HepG2 (cell line): Measurements from ENCODE around the gene KIRREL2. TPM values are rescaled to one million over a fixed set of nuclear protein-coding genes. Genes with fewer than 3 reads are reported as not detected.

ENCODE experiments used
- EP300 ChIP-seq, 3 experiments: sonication (generic) in 1 of 3; formaldehyde crosslinking in 1 of 3; IDR thresholded peaks; 2 replicates each; pipeline versions ENCODE4 v1.5.1 to v1.6.1; 2011 to 2020; ENCODE audit warnings: low read depth in 2 of 3, low read length in 2 of 3, borderline replicate concordance in 1 of 3, improper control_type of control experiment in 1 of 3, mild to moderate bottlenecking in 1 of 3, missing genetic modification reagents in 1 of 3, moderate library complexity in 1 of 3
- ISL2 ChIP-seq: sonication (generic); formaldehyde crosslinking; IDR thresholded peaks from 2 replicates; pipeline ENCODE4 v1.5.0; 2020; ENCODE audit warnings: missing genetic modification reagents
- MED1 ChIP-seq: sonication (generic); formaldehyde crosslinking; IDR thresholded peaks from 2 replicates; pipeline ENCODE4 v1.4.0; 2020; ENCODE audit warnings: missing genetic modification reagents
- PTBP1 ChIP-seq: fragments of 200-400 bp; formaldehyde crosslinking; IDR thresholded peaks from 2 replicates; pipeline ENCODE4 v1.6.1; 2018; ENCODE audit warnings: low read length, low read depth; ENCODE audit not compliant: poor library complexity, severe bottlenecking
- ZNF83 ChIP-seq: sonication (generic); formaldehyde crosslinking; IDR thresholded peaks from 2 replicates; pipeline ENCODE4 v1.4.0; 2020; ENCODE audit warnings: missing genetic modification reagents, mild to moderate bottlenecking, borderline replicate concordance
- polyA plus RNA-seq, 8 experiments: library from polyadenylated mRNA; depleted of rRNA in 3 of 8; stranded (reverse) in 7 of 8; unstranded in 1 of 8; fragments of >200 nt; fragmentation: Illumina TruSeq in 4 of 8; extraction: Trizol in 4 of 8; gene quantifications; 2 replicates each; pipeline versions ENCODE4 v1.2.1 to v1.2.3, GENCODE V29; 2011 to 2016; ENCODE audit warnings: low read depth in 4 of 8, missing spikeins in 1 of 8, mixed read lengths in 1 of 8; ENCODE audit not compliant: insufficient read depth in 1 of 8
- total RNA-seq, 5 experiments: library from RNA; depleted of rRNA; stranded (reverse); fragments of >200 nt; fragmentation: Illumina TruSeq; extraction: Trizol; gene quantifications; 2 replicates each; pipeline ENCODE4 v1.2.3, GENCODE V29; 2016; ENCODE audit warnings: low read depth in 1 of 5
- TF ChIP-seq, protein P1 (sequence below): IDR thresholded peaks from 2 replicates; pipeline ENCODE4 v1.6.1; 2016; ENCODE audit warnings: mild to moderate bottlenecking
- TF ChIP-seq, protein P2 (sequence below): sonication (generic); formaldehyde crosslinking; IDR thresholded peaks from 2 replicates; pipeline ENCODE4 v1.5.1; 2020; ENCODE audit warnings: mild to moderate bottlenecking, missing genetic modification reagents, borderline replicate concordance
- TF ChIP-seq, protein P3 (sequence below): sonication (generic); formaldehyde crosslinking; IDR thresholded peaks from 2 replicates; pipeline ENCODE4 v1.4.0; 2020; ENCODE audit warnings: mild to moderate bottlenecking, missing genetic modification reagents
- TF ChIP-seq, protein P4 (sequence below): sonication (generic); formaldehyde crosslinking; conservative IDR thresholded peaks from 2 replicates; pipeline ENCODE4 v1.4.0; 2020; ENCODE audit warnings: missing genetic modification reagents

Gene KIRREL2
- total and polyA plus RNA-seq, 2 of the 13 experiments (the other 11 are each of a cell fraction or from before 2014, with no cell fraction given) = 0.18 to 2.4 TPM

DNA sequence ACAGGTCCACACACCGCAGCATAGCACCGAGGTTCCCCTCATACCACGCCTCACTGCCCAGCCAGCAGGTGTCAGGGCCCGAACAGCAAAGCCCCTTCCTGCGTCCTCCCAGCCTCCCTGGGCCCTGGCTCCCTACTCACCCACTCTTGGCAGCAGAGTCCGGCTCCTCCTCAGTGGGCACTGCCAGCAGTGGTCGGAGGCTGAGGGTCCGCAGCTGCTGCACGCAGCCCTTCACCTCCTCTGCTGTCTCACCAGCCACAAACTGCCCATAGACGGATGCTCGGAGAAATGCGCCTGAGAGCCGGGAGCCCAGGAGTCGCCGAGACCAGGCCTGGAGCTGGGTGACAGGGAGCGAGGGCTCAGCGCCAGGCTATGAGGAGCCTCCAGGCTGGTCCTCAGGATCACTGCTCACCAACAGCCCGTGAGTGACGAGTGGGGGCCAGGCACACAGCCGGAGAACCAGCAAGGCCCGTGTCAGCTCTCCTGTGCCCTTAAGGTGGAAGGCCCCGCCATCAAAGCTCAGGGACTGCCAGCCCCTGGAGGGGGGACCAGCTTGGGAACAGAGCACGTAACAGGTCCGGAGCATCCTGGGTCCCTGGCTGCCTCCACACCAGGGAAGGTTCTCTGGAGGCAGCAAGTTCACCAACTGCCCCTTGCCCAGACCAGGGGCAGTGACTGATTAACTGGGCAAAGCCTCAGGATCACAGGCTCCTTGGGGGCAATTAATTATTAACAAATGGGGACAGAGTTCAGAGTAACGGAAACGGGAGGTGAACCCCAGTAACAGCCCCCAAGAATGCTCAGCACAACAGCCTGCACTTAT, 44.3 kb upstream of the KIRREL2 start, which contains the start of gene PRODH2 (continued):
- TF ChIP-seq, protein P1, sequence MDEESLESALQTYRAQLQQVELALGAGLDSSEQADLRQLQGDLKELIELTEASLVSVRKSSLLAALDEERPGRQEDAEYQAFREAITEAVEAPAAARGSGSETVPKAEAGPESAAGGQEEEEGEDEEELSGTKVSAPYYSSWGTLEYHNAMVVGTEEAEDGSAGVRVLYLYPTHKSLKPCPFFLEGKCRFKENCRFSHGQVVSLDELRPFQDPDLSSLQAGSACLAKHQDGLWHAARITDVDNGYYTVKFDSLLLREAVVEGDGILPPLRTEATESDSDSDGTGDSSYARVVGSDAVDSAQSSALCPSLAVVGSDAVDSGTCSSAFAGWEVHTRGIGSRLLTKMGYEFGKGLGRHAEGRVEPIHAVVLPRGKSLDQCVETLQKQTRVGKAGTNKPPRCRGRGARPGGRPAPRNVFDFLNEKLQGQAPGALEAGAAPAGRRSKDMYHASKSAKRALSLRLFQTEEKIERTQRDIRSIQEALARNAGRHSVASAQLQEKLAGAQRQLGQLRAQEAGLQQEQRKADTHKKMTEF = peak; percentile 70
- TF ChIP-seq, protein P2, sequence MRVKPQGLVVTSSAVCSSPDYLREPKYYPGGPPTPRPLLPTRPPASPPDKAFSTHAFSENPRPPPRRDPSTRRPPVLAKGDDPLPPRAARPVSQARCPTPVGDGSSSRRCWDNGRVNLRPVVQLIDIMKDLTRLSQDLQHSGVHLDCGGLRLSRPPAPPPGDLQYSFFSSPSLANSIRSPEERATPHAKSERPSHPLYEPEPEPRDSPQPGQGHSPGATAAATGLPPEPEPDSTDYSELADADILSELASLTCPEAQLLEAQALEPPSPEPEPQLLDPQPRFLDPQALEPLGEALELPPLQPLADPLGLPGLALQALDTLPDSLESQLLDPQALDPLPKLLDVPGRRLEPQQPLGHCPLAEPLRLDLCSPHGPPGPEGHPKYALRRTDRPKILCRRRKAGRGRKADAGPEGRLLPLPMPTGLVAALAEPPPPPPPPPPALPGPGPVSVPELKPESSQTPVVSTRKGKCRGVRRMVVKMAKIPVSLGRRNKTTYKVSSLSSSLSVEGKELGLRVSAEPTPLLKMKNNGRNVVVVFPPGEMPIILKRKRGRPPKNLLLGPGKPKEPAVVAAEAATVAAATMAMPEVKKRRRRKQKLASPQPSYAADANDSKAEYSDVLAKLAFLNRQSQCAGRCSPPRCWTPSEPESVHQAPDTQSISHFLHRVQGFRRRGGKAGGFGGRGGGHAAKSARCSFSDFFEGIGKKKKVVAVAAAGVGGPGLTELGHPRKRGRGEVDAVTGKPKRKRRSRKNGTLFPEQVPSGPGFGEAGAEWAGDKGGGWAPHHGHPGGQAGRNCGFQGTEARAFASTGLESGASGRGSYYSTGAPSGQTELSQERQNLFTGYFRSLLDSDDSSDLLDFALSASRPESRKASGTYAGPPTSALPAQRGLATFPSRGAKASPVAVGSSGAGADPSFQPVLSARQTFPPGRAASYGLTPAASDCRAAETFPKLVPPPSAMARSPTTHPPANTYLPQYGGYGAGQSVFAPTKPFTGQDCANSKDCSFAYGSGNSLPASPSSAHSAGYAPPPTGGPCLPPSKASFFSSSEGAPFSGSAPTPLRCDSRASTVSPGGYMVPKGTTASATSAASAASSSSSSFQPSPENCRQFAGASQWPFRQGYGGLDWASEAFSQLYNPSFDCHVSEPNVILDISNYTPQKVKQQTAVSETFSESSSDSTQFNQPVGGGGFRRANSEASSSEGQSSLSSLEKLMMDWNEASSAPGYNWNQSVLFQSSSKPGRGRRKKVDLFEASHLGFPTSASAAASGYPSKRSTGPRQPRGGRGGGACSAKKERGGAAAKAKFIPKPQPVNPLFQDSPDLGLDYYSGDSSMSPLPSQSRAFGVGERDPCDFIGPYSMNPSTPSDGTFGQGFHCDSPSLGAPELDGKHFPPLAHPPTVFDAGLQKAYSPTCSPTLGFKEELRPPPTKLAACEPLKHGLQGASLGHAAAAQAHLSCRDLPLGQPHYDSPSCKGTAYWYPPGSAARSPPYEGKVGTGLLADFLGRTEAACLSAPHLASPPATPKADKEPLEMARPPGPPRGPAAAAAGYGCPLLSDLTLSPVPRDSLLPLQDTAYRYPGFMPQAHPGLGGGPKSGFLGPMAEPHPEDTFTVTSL (CRISPR knock-in tag) = peak; percentile 56; the same call in 1 of the 2 replicates
- TF ChIP-seq ISL2 (CRISPR knock-in tag) (peak; percentile 84), PTBP1 (peak; percentile 37), ZNF83 (no peak), MED1 (peak; percentile 81; the same call in 1 of the 2 replicates), EP300 (IDR thresholded peaks at IDR 0.05; ENCODE audit: low read depth in 2 of 2, low read length in 2 of 2) (peak in 1 of 2 experiments; percentile 67; a peak in 2 of 4 replicates), EP300 (CRISPR knock-in tag; IDR thresholded peaks at IDR 0.05; ENCODE audit: borderline replicate concordance) (no peak)
- TF ChIP-seq, protein P3, sequence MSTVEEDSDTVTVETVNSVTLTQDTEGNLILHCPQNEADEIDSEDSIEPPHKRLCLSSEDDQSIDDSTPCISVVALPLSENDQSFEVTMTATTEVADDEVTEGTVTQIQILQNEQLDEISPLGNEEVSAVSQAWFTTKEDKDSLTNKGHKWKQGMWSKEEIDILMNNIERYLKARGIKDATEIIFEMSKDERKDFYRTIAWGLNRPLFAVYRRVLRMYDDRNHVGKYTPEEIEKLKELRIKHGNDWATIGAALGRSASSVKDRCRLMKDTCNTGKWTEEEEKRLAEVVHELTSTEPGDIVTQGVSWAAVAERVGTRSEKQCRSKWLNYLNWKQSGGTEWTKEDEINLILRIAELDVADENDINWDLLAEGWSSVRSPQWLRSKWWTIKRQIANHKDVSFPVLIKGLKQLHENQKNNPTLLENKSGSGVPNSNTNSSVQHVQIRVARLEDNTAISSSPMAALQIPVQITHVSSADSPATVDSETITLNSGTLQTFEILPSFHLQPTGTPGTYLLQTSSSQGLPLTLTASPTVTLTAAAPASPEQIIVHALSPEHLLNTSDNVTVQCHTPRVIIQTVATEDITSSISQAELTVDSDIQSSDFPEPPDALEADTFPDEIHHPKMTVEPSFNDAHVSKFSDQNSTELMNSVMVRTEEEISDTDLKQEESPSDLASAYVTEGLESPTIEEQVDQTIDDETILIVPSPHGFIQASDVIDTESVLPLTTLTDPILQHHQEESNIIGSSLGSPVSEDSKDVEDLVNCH (CRISPR knock-in tag) = no peak
- TF ChIP-seq, protein P4, sequence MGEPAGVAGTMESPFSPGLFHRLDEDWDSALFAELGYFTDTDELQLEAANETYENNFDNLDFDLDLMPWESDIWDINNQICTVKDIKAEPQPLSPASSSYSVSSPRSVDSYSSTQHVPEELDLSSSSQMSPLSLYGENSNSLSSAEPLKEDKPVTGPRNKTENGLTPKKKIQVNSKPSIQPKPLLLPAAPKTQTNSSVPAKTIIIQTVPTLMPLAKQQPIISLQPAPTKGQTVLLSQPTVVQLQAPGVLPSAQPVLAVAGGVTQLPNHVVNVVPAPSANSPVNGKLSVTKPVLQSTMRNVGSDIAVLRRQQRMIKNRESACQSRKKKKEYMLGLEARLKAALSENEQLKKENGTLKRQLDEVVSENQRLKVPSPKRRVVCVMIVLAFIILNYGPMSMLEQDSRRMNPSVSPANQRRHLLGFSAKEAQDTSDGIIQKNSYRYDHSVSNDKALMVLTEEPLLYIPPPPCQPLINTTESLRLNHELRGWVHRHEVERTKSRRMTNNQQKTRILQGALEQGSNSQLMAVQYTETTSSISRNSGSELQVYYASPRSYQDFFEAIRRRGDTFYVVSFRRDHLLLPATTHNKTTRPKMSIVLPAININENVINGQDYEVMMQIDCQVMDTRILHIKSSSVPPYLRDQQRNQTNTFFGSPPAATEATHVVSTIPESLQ (CRISPR knock-in tag) = no peak
